SKM-1 treated with dmso at 0.1 percent for 144 hours (cell line): Measurements from ENCODE around the gene LEMD1.
"Not testable (repeated sequence)": the region's sequence is repeated elsewhere in the genome, so short reads cannot be mapped to it uniquely, and the experiment has no call there.

Experiments used
- DNase-seq: peaks from one replicate; lab custom pipeline; 2025; ENCODE audit not compliant: unreplicated experiment; lab: John Stamatoyannopoulos, UW

The LEMD1 gene

GRCh38 chr1:205447457-205448341 lies 25.8 kb upstream of the LEMD1 start:
- no peak for DNase-seq

- no peak for DNase-seq
These were observed 25.0 kb upstream of the LEMD1 start for GRCh38 chr1:205446828-205447227.

GRCh38 chr1:205445646-205445935 lies 23.7 kb upstream of the LEMD1 start:
- DNase-seq, result no peak

- DNase-seq, result no peak
These were observed 23.2 kb upstream of the LEMD1 start for GRCh38 chr1:205444931-205445645.

- DNase-seq, result no peak
These were observed 22.6 kb upstream of the LEMD1 start for GRCh38 chr1:205444300-205444930.

GRCh38 chr1:205443585-205444299 lies 21.9 kb upstream of the LEMD1 start:
- no peak for DNase-seq

- DNase-seq, result no peak
These were observed 20.3 kb upstream of the LEMD1 start for GRCh38 chr1:205442051-205442725.

GRCh38 chr1:205441716-205442050 lies 19.8 kb upstream of the LEMD1 start:
- DNase-seq, result no peak

GRCh38 chr1:205441318-205441633 lies 19.4 kb upstream of the LEMD1 start:
- no peak for DNase-seq

- peak; percentile 41 for DNase-seq
These were observed 18.8 kb upstream of the LEMD1 start for GRCh38 chr1:205440476-205441317.

GRCh38 chr1:205440121-205440475 lies 18.2 kb upstream of the LEMD1 start:
- DNase-seq, result no peak

GRCh38 chr1:205438213-205439158 lies 16.6 kb upstream of the LEMD1 start:
- DNase-seq, result no peak

GRCh38 chr1:205437570-205437969 lies 15.7 kb upstream of the LEMD1 start:
- DNase-seq, result no peak

- DNase-seq, result no peak
These were observed 15.0 kb upstream of the LEMD1 start for GRCh38 chr1:205436776-205437410.

- no peak for DNase-seq
These were observed 14.0 kb upstream of the LEMD1 start for GRCh38 chr1:205435578-205436573.

GRCh38 chr1:205434738-205435137 lies 12.9 kb upstream of the LEMD1 start:
- no peak for DNase-seq

GRCh38 chr1:205432692-205433091 lies 10.8 kb upstream of the LEMD1 start:
- not testable (repeated sequence) for DNase-seq

- no peak for DNase-seq
These were observed 10.3 kb upstream of the LEMD1 start for GRCh38 chr1:205432116-205432515.
